HG03469 (cell line): ENCODE measurements around the gene MED13L.
A peak's percentile ranks its signal among the peaks of the same experiment; 100 is the strongest.

Experiments
- ATAC-seq: cut with Tn5 transposase; IDR thresholded peaks from one replicate; pipeline ENCODE4 v1.9.1; 2021; ENCODE audit warnings: mild to moderate bottlenecking, moderate library complexity, moderate number of reproducible peaks; ENCODE audit not compliant: unreplicated experiment

MED13L gene

GRCh38 chr12:116188581-116188980 lies 88.9 kb downstream of the MED13L start:
- ATAC-seq = no peak

- ATAC-seq = no peak
These were observed 90.4 kb downstream of the MED13L start for GRCh38 chr12:116187151-116187511.

DNA sequence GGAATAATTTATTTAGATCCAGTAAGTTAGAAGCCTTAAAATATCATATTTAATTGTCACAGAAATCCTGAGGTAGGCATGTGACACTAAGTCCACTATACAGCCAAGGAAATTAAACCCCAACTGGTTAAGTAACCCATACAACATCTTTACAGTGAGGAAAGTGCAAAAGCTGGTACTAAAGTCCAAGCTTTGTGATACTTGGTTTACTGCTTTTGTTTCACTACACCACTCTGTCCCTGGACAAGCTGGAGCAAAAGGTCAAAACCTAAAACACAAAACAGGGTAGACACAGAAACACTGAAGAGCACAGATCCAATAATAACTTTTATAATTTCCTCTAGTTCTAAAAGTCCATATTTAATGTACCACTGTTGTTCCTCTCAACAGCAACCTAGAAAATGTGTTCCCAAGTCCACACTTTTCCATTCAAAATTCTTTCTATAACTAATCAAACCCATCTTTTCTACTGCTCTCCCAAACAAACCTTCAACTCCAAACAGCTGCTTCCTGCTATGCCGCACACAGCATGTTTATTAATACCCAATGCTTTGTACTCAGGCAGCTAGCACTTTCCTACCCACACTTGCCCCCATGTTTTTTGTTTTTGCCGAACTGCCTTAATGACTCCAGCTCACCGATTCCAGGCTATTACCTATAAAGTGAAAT lies 90.9 kb downstream of the MED13L start:
- no peak for ATAC-seq

- no peak for ATAC-seq
These were observed 92.7 kb downstream of the MED13L start for GRCh38 chr12:116184763-116185162.

DNA sequence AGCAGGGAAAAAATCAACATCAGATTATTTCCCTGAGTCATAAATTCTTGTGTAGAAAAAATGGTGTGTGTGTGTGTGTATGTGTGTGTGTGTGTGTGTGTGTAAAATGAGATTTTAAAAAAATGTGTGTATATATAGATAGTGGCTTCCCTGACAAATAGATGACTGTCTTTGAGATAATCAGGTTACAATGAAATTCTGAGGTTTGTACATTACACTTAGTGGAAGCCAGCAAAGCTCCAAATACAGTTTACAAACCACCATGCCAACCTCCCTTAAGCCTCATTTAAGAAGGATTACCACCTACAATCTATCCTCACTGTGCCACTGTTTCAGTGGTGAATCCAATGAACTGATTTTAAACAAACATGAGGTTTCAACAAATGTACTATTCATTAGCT lies 93.8 kb downstream of the MED13L start:
- ATAC-seq = no peak

DNA sequence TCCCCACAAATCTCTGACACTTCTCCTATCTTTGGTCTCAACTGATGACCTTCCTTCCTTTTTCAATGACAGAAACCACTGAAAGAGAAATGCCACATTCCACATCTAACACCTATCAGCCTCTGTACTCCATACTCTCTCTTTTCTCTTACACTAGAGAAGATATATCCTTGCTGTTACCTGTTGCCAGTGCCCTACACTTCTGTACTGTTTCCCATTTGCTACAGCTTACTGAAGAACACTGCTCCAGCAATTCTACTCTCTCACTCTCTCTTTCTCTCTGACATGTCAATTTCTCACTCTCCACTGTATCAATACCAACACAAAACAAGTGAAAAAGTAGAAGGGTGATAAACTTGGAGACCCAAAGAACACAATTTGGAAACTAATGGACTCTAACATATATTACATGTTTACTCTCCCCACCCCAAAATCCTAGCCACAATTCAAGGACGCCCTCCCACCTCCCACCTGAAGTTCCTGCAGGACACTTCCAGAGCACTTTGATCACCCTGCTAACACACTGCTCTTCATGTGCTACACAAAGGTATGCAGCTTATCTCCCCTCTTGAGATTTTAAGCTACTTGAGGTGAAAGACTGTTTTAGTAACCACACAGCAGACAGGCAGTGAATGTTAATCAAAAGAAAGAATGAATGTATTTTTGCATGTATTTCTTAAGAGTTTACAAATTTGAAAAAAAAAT lies 95.0 kb downstream of the MED13L start:
- no peak for ATAC-seq

- no peak for ATAC-seq
These were observed 97.0 kb downstream of the MED13L start for GRCh38 chr12:116180448-116180847.

DNA sequence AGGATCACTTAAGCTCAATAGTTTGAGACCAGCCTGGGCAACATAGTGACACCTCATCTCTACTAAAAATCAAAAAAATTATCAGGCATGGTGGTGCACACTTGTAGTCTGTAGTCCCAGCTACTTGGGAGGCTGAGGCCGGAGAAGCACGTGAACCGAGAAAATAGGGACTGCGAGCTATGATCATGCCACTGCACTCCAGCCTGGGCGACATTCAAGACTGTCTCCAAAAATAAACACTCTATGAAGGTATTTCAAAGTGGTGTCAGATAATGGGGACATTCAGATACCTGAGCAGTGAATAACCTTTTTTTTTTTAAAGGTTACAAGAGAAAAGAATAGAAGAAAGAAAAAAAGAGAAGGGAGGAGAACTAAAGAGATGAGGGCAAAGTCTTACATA lies 98.1 kb downstream of the MED13L start:
- no peak for ATAC-seq

DNA sequence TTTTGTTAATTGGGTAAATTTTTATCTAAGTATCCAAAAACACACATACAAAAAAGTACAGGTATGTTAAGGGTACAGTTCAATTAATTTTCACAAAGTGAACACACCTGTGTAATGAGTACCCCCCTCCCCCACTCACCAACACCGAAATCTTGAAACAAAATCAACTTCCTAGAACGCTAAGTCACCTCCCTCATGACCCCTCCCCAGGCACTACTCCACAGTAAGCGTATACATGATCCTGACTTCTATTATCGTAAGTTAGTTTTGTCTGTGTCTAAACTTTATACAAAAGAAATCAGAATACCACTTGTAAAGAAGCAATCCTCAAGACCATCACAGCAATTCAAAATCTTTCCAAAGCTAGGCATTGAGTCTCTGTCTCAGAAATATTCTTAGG lies 100.5 kb downstream of the MED13L start:
- no peak for ATAC-seq

GRCh38 chr12:116174904-116175303 lies 102.6 kb downstream of the MED13L start:
- no peak for ATAC-seq

GRCh38 chr12:116174006-116174405 lies 103.5 kb downstream of the MED13L start:
- ATAC-seq = no peak

DNA sequence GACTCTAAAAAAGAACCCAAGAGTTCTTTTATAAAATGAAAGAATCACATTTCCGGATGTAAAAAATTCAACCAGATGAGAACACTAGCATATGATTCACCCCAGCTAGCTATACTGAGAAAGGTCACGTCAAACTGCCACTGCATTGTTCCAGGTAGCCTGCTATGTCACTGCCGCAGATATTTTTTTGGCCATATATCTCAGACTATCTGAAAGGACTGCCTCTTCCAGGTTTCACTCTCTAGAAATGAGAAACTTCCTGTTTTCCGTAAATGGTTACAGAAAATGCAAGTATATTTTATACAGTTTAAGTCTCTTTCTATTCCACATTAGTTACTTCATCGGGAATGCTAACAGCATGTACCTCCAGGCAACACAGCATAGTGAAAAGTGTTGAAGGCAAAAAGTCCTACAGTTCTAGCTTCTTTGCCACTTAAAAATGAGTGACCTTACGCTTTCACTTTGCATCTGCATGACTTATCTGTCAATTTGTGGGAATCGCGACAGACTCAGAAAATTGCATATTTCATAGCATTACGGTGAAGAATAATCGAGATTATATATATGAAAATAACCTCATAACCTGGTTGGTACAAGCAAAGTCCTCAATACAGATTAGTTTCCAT lies 105.2 kb downstream of the MED13L start:
- peak; percentile 76 for ATAC-seq

GRCh38 chr12:116171549-116171948 lies 105.9 kb downstream of the MED13L start:
- no peak for ATAC-seq

GRCh38 chr12:116169071-116169470 lies 108.4 kb downstream of the MED13L start:
- ATAC-seq = no peak

DNA sequence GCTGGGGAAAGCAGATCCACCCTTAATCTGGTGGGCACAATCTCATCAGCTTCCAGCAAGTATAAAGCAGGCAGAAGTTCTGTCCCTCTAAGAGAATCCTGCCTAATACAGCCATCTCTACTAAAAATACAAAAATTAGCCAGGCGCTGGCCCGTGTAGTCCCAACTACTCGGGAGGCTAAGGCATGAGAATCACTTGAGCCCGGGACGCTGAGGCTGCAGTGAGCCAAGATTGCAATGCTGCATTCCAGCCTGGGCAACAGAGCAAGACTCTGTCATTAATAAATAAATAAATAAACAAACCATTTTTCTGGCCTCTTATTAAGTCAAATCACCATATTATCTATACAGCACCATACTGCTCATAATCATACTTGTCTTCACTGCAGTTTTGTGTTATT lies 111.2 kb downstream of the MED13L start:
- ATAC-seq = no peak

- no peak for ATAC-seq
These were observed 112.5 kb downstream of the MED13L start for GRCh38 chr12:116165036-116165425.

- no peak for ATAC-seq
These were observed 113.0 kb downstream of the MED13L start for GRCh38 chr12:116164250-116165035.

- ATAC-seq = no peak
These were observed 115.4 kb downstream of the MED13L start for GRCh38 chr12:116162071-116162470.

- ATAC-seq = no peak
These were observed 115.9 kb downstream of the MED13L start for GRCh38 chr12:116161588-116161987.

GRCh38 chr12:116160883-116161458 lies 116.5 kb downstream of the MED13L start:
- ATAC-seq = no peak

GRCh38 chr12:116160231-116160630 lies 117.3 kb downstream of the MED13L start:
- ATAC-seq = no peak
